HepG2 (cell line): ENCODE data around the gene PIK3IP1. TPM values are rescaled to one million over a fixed set of nuclear protein-coding genes. Genes with fewer than 3 reads are reported as not detected.

Source experiments
- AHR ChIP-seq: IDR thresholded peaks from 2 replicates; pipeline ENCODE4 v1.6.1; 2018; ENCODE audit warnings: missing genetic modification reagents, missing compliant biosample characterization
- BCLAF1 ChIP-seq: fragments of 450-650 bp; IDR thresholded peaks from 2 replicates; pipeline ENCODE4 v1.6.1; 2017; ENCODE audit warnings: mild to moderate bottlenecking
- BRCA1 ChIP-seq: sonication (generic); formaldehyde crosslinking; IDR thresholded peaks from 2 replicates; pipeline ENCODE4 v1.4.0; 2020; ENCODE audit warnings: missing genetic modification reagents
- CEBPZ ChIP-seq: IDR thresholded peaks from 2 replicates; pipeline ENCODE4 v1.6.1; 2012; ENCODE audit warnings: low read length, improper control_type of control experiment
- HES4 ChIP-seq: sonication (generic); formaldehyde crosslinking; IDR thresholded peaks from 2 replicates; pipeline ENCODE4 v1.9.0; 2021; ENCODE audit warnings: mild to moderate bottlenecking, missing genetic modification reagents, borderline replicate concordance
- MTERF4 ChIP-seq: sonication (generic); formaldehyde crosslinking; IDR thresholded peaks from 2 replicates; pipeline ENCODE4 v1.8.0; 2023; ENCODE audit warnings: mild to moderate bottlenecking, missing genetic modification reagents
- NFATC3 ChIP-seq: sonication (generic); formaldehyde crosslinking; IDR thresholded peaks from 2 replicates; pipeline ENCODE4 v1.5.1; 2020; ENCODE audit warnings: mild to moderate bottlenecking, missing genetic modification reagents
- SRY ChIP-seq: sonication (generic); formaldehyde crosslinking; IDR thresholded peaks from 2 replicates; pipeline ENCODE4 v1.8.0; 2022; ENCODE audit warnings: mild to moderate bottlenecking, missing genetic modification reagents
- ZBTB7B ChIP-seq: sonication (generic); formaldehyde crosslinking; IDR thresholded peaks from 2 replicates; pipeline ENCODE4 v1.4.0; 2020; ENCODE audit warnings: missing genetic modification reagents
- ZFP62 ChIP-seq: sonication (generic); formaldehyde crosslinking; IDR thresholded peaks from 2 replicates; pipeline ENCODE4 v1.4.0; 2020; ENCODE audit warnings: missing genetic modification reagents
- ZNF235 ChIP-seq: sonication (generic); formaldehyde crosslinking; IDR thresholded peaks from 2 replicates; pipeline ENCODE4 v1.8.1; 2023; ENCODE audit warnings: mild to moderate bottlenecking, missing genetic modification reagents, borderline replicate concordance
- ZNF24 ChIP-seq: fragments of 450-650 bp; IDR thresholded peaks from 2 replicates; pipeline ENCODE4 v1.6.1; 2017; ENCODE audit warnings: antibody characterized with exemption, mild to moderate bottlenecking
- ZNF350 ChIP-seq: sonication (generic); formaldehyde crosslinking; IDR thresholded peaks from 2 replicates; pipeline ENCODE4 v1.4.0; 2020; ENCODE audit warnings: mild to moderate bottlenecking, low read depth, missing genetic modification reagents, borderline replicate concordance
- ZNF670 ChIP-seq: sonication (generic); formaldehyde crosslinking; IDR thresholded peaks from 2 replicates; pipeline ENCODE4 v1.8.0; 2022; ENCODE audit warnings: mild to moderate bottlenecking, missing genetic modification reagents, borderline replicate concordance
- ZNF709 ChIP-seq: sonication (generic); formaldehyde crosslinking; IDR thresholded peaks from 2 replicates; pipeline ENCODE4 v1.5.0; 2020; ENCODE audit warnings: mild to moderate bottlenecking, missing genetic modification reagents
- ZNF770 ChIP-seq: sonication (generic); formaldehyde crosslinking; IDR thresholded peaks from 2 replicates; pipeline ENCODE4 v1.5.0; 2020; ENCODE audit warnings: mild to moderate bottlenecking, missing genetic modification reagents
- polyA plus RNA-seq, 8 experiments: library from polyadenylated mRNA; depleted of rRNA in 3 of 8; stranded (reverse) in 7 of 8; unstranded in 1 of 8; fragments of >200 nt; fragmentation: Illumina TruSeq in 4 of 8; extraction: Trizol in 4 of 8; gene quantifications; 2 replicates each; pipeline versions ENCODE4 v1.2.1 to v1.2.3, GENCODE V29; 2011 to 2016; ENCODE audit warnings: low read depth in 4 of 8, missing spikeins in 1 of 8, mixed read lengths in 1 of 8; ENCODE audit not compliant: insufficient read depth in 1 of 8
- total RNA-seq, 5 experiments: library from RNA; depleted of rRNA; stranded (reverse); fragments of >200 nt; fragmentation: Illumina TruSeq; extraction: Trizol; gene quantifications; 2 replicates each; pipeline ENCODE4 v1.2.3, GENCODE V29; 2016; ENCODE audit warnings: low read depth in 1 of 5
- TF ChIP-seq, protein P1 (sequence below): sonication (generic); formaldehyde crosslinking; IDR thresholded peaks from 2 replicates; pipeline ENCODE4; 2020; ENCODE audit warnings: missing genetic modification reagents, mild to moderate bottlenecking, borderline replicate concordance

Gene PIK3IP1
- total and polyA plus RNA-seq, 2 of the 13 experiments (the other 11 are each of a cell fraction or from before 2014, with no cell fraction given), result 1.3 to 2.5 TPM

DNA sequence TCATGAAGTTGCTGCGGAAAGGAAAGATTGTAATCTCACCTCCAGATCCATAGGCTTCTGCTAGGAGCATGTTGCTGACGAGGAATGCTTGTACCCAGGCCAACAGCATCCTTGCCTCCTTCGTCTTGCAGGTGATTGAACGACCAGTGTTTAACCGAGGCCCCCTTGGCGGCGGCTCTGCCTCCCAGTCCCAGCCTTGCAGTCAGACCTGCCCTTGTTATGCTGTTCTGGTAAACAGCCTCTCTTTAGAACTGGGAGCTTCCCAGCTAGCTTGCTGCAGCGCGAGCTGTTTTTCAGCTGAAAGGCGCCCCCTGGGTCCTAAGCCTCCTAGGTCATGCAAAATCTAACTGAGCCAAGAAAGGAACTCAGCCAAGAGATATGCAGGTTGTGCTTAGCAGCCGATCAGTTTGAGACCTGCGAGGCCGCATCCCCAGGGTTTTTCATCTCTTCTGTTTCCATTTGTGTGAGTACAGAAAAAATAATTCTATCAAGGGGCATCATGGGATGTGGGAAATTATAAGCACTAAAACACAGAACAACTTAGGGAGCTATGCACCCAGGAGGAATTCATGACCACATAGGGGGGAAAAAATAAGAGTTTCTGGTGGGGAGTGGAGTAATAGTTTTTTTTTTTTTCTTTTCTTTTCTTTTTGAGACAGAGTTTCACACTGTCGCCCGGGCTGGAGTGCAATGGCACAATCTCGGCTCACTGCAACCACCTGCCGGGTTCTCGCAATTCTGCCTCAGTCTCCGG lies at the start of gene PIK3IP1 (continued):
- TF ChIP-seq SRY (CRISPR knock-in tag) (no peak), NFATC3 (CRISPR knock-in tag) (no peak), ZNF350 (CRISPR knock-in tag) (no peak), HES4 (no peak), ZNF770 (CRISPR knock-in tag) (no peak; the same call in 1 of the 2 replicates), MTERF4 (CRISPR knock-in tag) (no peak), ZNF24 (no peak), ZNF670 (CRISPR knock-in tag) (no peak), BCLAF1 (no peak), ZNF709 (CRISPR knock-in tag) (no peak), ZBTB7B (no peak), AHR (CRISPR knock-in tag) (no peak), CEBPZ (no peak), BRCA1 (CRISPR knock-in tag) (no peak), ZNF235 (no peak), ZFP62 (CRISPR knock-in tag) (no peak)
- TF ChIP-seq, protein P1, sequence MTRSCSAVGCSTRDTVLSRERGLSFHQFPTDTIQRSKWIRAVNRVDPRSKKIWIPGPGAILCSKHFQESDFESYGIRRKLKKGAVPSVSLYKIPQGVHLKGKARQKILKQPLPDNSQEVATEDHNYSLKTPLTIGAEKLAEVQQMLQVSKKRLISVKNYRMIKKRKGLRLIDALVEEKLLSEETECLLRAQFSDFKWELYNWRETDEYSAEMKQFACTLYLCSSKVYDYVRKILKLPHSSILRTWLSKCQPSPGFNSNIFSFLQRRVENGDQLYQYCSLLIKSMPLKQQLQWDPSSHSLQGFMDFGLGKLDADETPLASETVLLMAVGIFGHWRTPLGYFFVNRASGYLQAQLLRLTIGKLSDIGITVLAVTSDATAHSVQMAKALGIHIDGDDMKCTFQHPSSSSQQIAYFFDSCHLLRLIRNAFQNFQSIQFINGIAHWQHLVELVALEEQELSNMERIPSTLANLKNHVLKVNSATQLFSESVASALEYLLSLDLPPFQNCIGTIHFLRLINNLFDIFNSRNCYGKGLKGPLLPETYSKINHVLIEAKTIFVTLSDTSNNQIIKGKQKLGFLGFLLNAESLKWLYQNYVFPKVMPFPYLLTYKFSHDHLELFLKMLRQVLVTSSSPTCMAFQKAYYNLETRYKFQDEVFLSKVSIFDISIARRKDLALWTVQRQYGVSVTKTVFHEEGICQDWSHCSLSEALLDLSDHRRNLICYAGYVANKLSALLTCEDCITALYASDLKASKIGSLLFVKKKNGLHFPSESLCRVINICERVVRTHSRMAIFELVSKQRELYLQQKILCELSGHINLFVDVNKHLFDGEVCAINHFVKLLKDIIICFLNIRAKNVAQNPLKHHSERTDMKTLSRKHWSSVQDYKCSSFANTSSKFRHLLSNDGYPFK (CRISPR knock-in tag), result no peak
